DMS 273 (cell line): ENCODE results near the gene MYCBPAP.

ENCODE experiments used
- DNase-seq: peaks from one replicate; lab custom pipeline; 2025; ENCODE audit not compliant: unreplicated experiment; lab: John Stamatoyannopoulos, UW

The MYCBPAP gene

DNA sequence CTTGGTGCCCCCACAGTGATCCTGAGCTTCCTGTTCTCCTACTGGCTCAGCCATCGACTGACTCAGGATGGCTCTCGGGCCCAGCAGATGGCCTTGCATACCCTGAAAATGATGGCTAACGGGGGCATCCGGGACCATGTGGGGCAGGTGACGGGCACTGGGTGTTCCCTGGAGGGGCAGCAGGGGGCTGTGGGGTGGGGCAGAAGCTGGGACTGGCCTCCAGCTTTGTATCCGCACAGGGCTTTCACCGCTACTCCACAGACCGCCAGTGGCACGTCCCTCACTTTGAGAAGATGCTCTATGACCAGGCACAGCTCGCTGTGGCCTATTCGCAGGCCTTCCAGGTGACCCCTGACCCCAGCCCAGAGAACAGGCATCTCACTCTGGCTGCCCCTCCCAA is 41.7 kb downstream of the MYCBPAP start:
- DNase-seq: no peak

DNA sequence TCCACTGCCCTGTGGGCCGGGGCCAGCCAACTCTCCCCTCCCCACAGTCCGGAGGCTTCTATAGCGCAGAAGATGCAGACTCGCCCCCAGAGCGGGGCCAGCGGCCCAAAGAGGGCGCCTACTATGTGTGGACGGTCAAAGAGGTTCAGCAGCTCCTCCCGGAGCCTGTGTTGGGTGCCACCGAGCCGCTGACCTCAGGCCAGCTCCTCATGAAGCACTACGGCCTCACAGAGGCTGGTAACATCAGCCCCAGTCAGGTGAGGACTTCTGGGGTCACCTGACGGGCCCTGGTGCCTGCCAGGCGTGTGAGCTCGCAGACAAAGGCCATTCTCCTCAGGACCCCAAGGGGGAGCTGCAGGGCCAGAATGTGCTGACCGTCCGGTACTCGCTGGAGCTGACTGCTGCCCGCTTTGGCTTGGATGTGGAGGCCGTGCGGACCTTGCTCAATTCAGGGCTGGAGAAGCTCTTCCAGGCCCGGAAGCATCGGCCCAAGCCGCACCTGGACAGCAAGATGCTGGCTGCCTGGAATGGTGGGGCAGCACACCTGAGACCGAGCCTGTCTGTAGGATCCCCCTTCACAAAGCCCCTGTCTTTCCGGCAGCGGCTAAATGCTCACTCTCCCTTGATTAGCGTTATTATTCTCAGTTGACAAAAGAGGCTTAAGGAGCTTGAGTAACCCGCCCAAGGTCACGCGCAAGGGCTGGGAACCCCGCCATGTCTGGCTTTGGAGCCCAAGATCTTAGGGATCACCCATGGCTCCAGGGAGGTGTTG is 42.6 kb downstream of the MYCBPAP start:
- DNase-seq: peak; percentile 84

DNA sequence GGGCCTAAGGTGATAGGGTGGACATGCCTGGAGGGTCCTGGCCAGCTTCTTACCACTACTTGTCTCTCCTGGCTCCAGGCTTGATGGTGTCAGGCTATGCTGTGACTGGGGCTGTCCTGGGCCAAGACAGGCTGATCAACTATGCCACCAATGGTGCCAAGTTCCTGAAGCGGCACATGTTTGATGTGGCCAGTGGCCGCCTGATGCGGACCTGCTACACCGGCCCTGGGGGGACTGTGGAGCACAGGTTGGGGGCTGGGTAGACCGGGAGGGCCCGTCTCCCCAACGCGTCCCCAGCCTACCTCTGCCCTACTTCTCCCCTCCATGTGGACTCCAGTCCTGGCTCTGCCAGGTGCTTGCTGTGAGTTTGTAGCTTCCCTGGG is 43.2 kb downstream of the MYCBPAP start:
- DNase-seq: no peak

DNA sequence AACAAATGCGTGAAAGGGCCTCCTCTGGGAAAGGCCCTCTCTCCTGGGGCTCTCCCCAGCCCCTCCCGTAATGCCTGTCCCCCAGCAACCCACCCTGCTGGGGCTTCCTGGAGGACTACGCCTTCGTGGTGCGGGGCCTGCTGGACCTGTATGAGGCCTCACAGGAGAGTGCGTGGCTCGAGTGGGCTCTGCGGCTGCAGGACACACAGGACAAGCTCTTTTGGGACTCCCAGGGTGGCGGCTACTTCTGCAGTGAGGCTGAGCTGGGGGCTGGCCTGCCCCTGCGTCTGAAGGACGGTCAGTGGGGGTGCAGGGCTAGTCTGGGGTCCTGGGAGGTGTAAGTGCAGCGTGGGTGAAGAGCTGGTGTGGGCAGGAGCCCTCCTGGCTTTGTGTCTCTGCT is 43.6 kb downstream of the MYCBPAP start:
- no peak for DNase-seq

DNA sequence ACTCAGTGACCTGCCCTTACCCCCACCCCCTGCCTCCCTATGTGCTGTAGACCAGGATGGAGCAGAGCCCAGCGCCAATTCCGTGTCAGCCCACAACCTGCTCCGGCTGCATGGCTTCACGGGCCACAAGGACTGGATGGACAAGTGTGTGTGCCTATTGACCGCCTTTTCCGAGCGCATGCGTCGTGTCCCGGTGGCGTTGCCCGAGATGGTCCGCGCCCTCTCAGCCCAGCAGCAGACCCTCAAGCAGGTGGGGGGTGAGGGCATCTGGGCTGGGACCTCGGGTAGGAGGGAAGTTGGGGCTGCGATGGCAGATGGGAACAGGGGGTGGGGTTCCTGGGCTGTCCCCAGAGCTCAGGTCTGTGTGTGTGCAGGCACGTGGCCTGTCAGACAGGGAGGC is 46.0 kb downstream of the MYCBPAP start:
- DNase-seq: no peak

DNA sequence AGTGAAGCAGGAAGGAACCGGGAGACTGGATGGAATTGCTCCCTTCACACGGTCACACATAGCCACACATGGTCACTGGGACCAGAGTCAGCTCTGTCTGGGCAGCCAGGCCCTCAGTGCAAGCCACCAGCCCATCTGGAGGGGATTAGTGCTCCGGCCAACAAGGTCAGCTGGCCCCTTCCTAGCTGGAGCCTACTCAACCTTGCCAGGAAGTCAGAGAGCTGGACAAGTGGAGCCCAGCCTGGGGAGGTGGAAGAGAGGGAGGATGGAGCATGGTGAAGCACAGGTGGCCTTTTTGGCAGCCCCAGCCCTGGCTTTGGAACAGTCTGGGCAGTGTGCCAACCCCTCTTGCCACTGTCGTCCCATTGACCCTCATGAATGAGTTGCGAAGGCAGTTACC is 48.6 kb downstream of the MYCBPAP start:
- peak; percentile 87 for DNase-seq

DNA sequence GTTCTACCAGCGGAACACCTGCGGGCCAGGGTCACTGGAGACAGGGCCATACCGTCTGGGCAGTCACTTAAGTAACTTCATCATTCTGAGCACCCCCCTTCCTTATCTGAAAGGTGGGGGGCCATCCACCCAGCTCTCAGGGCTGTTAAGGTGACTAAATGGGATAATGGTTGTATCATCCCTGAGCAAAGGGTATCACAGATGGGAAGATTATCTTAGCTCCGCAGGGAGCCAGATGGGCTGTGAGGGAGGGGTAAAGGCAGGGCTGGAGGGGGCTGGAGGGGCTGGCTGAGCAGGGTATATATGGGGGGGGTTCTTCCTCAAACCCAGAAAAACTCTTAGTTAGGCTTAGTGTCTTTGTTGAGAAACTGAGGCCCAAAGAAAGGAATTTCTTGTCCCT is 49.4 kb downstream of the MYCBPAP start:
- peak; percentile 65 for DNase-seq

DNA sequence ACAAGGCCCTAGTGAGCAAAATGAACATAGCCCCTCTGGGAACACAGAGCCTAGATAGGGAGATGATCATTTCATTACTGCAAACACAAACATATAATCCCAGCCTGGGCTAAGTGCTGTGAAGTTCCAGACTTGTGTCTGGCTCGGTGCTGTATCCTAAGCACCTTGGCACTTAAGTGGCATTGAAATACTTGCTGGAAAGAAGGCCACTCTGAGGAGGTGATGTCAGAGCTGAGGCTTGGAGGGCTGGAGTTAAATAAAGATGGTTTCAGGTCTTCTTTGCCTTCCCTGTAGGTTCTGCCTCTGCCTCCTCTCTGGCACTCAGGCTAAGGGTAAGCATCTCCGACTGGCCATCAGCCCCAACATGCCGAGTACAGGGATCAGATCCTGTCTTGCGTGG is 49.9 kb downstream of the MYCBPAP start:
- peak; percentile 65 for DNase-seq

DNA sequence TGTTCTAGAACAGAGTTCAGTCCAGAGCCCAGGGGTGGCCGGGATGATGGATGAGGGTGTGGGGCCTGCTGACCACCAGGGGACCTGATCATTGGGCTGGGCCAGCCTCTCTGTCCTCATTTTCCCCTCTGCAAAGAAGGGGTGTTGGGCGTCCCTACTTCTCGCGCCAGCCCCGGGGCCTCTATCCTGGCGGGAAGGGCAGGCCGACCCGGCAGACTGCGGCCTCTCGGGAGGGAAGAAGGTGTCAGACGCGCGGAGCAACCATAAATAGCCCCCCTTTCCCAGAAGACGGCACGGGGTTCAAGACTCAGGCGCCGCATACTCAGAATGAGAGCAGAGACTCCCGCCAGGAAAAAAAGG is 50.3 kb downstream of the MYCBPAP start:
- no peak for DNase-seq

DNA sequence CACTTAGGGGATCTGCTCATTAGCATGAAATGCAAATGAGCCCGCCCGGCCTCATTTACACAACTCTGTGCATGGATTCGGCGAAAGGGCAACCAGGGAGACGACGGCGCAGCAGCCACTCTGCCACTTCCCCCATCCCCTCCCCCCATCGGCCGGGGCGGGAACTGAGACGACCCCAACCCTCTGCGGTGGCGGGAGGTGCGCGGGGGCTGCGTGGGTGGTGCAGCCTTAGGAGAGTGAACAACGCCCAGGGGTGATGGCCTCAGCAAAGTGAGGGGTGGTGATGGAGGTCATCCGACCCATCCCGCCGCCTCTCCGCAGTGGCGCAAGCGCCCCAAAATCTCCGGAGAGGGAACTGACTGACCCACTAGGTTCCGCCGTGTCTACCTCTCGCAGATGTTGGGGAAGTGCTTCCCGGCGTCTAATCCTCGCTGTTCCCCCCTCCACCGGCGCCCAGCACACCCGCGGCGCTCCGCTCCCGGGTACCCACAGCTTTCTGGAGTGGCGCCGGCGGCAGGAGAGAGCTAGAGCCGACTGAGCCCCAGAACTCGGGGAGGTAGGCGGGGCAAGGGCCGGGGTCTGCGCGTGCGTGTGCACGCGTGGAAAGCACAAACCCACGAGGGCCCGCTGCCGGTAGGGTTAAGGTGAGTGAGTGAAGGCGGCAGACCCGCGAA is 50.8 kb downstream of the MYCBPAP start:
- peak; percentile 53 for DNase-seq

DNA sequence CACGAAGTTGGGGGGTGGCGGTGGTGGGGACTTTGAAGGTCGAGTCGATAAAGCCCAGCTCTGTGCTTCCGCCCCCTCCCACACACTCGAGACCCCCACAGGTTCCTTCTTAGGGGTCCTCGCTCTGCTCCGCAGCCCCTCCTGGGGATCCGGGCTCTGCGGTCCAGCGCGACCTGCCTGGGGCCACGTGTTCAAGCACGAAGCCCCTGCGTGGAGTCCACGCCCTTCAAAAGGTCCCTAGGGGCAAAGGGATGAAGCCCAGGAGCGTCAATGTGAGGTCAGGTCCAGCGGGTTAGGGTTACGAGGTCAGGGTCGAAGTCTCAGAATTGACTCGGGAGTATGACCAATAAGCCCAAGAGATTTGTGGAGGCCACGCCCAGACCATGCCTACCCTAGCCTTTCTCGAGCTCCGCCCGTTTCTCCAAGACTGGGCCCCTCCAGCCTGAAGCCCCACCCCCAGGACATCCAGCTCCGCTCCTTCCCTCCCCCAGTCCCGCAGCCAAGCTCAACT is 51.5 kb downstream of the MYCBPAP start:
- DNase-seq: peak; percentile 58

DNA sequence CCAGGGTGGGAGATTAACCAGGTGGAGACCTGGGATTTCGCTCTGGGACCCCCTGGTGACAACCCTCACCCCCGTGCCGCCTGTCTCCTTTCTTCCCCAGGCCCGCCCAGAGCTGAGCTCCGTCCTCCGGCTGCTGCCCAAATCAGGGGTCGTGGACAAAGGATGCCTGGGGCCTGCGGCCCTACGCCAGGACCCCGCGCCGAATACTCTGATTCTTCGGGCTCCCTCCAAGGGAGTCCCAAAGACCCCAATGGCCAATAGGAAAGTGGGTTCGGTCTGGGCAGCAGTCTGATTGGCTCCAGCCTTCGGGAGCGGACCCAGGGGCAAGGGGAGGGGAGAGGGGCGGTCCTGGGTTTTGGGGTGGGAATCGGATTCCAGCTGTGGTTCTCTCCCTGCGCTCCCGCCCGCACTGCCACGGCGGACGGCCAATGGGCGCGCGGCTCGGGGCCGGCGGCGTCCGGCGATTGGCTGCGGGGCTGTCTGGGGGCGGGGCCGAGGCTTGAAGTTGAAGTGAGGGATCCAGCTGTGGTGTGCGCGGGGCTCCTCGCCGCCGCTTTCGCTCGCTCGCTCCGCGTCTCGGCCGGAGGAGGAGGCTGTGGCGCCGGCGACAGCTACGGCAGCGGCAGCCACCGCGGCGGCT is 52.1 kb downstream of the MYCBPAP start, which contains the start of gene CACNA1G:
CACNA1G (plus strand) TSS at position 531 of the 640 bp plus-strand sequence. CDS start 745 bp downstream, outside the sequence.
- peak; percentile 94 for DNase-seq

DNA sequence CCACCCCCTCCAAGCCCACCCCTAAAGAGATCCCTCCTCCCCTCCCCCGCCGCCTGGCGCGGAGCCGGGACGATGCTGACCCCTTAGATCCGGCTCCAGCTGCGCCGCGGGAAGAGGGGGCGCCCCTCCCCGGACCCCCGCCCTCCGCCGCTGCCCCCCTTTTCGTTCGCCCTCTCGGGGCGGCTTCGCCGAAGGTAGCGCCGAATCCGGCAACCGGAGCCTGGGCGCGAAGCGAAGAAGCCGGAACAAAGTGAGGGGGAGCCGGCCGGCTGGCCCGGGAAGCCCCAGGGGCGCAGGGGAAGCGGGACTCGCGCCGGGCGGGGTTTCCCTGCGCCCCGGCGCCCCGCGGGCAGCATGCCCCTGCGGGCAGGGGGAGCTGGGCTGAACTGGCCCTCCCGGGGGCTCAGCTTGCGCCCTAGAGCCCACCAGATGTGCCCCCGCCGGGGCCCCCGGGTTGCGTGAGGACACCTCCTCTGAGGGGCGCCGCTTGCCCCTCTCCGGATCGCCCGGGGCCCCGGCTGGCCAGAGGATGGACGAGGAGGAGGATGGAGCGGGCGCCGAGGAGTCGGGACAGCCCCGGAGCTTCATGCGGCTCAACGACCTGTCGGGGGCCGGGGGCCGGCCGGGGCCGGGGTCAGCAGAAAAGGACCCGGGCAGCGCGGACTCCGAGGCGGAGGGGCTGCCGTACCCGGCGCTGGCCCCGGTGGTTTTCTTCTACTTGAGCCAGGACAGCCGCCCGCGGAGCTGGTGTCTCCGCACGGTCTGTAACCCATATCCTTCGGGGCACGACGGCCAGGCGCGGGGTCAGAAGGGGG is 52.9 kb downstream of the MYCBPAP start:
- peak; percentile 38 for DNase-seq

DNA sequence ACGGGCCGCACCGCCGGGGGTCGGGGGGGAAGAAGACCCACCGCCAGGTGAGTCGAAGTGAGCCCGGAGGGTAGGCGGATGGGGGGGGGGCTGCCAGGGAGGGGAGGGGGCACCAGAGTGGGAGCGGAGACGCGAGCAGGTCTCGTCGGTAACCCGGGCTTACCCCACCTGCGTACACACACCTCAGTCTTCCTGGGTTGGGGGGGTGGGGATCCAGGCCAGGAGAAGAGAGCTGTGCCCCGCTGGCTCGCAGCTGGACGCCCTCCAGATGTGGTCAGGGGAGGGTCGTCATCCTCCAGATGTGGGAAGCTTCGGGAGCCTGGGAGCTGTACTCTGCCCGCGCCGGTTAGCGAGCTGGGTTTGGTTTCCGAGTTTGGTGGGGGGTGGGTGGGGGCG is 53.5 kb downstream of the MYCBPAP start:
- no peak for DNase-seq

DNA sequence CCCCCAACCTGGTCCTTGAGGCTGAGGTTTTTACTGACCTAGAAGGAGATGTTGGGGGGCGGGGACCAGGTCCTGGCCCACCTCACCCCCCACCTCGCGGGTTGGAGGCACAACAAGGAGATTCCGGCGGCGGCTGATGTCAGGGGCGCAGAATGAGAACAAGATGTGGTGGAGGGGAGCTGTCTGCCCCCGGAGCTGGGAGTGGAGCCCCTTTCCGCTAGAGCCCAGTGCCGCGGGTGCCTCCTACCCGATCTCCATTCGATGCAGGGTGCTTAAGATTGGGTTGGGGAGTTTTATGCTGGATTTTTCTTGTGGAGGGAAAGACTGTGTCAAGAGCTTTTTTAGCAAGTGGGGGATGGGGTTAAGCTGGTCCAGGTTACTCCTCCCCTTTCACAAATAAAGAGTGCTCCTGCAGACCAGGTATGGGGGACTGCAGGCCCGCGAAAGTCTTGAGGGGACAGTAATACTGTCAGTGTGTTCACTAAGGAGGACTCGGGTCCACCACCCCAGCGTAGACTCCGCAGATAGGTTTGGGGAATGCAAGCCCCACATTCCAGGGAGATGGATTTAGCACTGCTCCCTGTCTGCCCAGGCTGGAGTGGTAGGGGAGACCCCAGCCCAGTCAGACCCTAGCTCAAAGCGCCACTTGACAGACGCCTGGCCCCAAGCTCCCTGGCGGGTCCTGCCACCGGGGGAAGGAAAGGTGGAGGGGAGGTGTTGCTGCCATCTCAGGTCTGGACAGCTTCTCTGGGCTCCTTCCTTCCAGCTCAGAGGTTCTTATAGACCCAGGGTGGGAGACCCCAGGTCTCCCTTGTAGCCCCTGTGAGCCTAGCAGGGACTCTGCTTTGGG is 54.2 kb downstream of the MYCBPAP start:
- no peak for DNase-seq

DNA sequence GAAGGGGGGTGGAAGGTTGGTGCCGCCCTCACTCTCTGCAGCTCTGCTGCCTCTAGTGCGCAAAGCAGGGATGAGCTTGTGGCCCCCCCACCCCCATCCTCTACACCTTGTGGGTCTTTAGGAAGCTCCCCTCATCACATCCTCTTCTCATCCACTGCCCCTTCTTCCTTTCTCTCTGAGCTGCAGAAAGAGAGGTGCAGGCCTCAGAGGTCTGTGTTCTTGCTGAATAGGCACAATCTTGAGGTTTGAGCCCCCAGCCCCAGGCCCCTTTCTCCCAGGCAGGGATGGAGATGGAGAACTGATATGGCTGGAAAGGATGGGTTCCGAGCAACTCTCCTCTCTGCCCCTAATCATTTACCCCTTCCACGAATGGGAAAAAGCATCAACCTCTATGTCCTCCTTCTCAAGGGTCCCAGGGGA is 54.9 kb downstream of the MYCBPAP start:
- DNase-seq: peak; percentile 44

DNA sequence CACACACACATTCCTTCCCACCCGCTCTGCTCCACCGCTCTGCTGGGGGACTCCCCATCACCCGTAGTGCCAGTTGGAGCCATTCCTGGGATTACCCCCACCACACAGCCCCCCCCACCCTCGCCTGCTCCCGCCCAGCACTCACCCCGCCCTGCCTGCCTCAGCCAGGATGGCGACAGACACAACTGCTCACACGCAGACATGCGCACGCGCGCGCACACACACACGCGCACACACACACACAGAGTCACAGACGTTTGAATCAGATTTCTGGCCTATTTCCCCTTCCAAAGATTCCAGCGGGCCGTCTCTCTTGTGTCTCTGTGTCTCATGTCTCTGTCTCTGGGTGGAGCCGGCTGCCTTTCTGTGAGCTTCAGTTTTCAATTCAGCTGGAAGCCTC is 56.7 kb downstream of the MYCBPAP start:
- DNase-seq: peak; percentile 47

DNA sequence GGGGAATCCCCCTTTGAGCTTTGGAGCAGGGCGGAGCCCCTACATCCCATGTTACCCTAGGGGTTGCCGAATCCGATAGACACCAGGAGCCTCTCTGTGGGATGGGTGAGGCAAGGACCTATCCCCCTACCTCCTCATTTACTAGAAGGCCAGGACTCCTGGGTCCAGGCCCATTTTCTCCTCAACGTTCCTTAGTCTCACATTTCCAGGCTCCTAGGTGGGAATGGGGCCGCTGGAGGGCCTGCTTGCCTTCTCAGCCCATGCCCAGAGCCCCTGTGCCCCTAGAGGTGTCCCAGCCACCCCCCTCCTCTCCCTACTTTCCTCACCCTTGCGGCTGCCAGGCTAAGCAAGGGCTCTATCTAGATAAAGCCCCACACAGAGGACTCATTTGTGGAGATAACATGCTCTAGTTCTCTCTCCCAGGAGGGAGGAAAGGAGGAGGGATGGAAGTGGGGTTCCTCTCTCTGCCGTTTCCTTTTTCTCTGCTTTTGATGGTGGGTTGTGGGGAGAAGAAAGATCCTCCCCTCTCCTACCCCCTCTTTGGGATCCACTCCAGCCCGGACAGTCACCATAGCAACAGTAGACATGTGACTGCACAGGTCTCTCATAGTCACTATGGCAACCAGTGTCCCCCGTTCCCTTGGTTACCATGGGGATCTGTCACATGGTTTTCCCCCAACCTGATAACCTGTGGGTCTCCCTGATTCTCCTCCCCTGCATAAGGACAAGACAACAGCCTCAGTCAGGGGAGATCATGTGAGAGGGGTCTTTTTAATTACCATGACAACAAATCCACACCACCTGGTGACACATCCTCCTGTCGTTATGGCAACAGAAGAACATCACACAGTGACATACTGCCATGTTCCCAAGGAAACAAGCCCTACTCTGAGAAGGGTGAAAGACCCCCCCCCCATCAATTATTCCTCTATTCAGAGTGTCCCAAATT is 57.4 kb downstream of the MYCBPAP start:
- DNase-seq: peak; percentile 83

DNA sequence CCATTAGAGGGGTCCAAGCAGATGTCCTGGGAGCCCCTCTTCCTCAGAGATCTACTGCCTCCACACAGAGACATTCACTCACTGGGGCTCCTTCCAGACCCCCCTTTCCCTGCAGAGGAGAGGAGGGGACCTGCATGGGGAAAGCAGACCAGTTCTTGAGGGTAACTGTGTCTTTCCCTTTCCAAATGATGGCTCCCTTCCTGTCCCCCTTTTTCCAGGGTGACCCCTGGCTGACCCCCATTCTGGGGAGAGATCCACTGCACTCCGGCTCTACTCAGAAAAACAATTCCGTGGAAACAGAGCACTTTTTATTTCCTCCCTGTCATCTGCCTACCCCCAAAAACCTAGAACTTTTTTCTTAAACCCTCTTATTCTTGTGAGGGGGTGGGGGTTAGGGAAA is 58.6 kb downstream of the MYCBPAP start:
- DNase-seq: no peak
